GM19324 (cell line): ENCODE measurements around the gene CTBP2.

Source experiments
- ATAC-seq: cut with Tn5 transposase; IDR thresholded peaks from one replicate; pipeline ENCODE4 v1.9.1; 2021; ENCODE audit warnings: mild to moderate bottlenecking, moderate library complexity; ENCODE audit not compliant: unreplicated experiment, low FRiP score

CTBP2 gene

DNA sequence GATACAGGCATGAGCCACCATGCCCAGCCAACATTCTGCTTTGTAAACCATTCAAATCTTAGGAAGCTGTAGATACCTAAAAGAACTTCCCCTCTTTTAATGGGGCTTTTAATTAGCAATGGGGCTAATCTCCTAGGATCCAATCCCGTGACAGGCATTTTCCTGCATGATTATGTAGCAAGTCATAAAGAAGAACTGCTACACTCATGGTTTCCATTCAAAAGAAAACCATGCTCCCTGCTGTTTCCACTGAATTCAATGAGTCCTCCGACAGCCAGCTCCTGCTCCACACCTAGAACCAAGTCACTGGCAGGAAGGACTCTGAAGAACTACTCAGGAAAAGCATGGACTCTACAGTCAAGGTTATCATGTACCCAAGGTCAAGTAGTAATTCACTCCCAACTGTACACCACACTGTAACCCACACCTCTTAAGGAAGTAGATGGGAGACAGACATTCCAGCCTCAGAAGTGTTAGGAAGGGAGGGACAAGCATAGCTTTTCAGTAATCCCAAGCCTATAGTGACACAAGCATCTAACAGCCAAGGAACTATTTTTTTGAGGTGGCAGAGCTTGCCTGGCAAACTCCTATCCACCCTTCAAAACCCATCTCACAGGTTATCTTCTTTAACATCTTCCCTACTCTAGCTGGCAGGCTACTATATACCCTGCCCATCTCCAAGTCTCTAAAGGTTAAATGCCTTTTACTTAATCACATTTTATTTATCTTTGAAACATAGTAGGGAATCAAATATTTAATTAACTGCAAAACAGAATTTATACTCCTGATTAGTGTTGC, 47.5 kb downstream of the CTBP2 start:
- no peak for ATAC-seq

DNA sequence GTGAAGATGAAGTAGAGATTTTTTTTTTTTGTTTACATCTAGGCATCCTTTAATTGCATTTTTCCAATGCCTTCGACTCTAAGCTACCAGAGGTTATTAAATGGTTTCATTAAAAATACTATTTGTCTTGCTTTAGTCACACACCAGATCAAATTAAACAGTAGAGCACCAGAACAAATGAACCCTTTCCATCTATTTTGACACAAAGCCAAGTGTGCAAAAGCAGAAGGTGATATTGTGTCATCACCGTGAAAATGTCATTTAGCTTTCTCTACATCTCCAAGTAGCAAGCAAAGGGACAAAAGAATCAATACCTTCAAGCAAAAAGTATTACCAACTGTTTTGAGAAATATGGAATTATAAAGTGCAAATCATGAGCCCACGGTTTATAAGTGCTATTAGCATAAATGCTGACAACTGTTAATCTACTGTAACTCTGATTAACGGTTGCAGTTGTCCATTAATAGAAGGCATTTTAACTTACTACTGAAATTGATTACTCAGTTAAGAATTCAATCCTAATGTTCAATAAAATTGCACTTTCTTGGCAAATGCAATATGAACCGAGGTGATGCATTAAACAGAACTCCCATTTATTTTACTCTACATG, 49.1 kb downstream of the CTBP2 start:
- ATAC-seq, result no peak

DNA sequence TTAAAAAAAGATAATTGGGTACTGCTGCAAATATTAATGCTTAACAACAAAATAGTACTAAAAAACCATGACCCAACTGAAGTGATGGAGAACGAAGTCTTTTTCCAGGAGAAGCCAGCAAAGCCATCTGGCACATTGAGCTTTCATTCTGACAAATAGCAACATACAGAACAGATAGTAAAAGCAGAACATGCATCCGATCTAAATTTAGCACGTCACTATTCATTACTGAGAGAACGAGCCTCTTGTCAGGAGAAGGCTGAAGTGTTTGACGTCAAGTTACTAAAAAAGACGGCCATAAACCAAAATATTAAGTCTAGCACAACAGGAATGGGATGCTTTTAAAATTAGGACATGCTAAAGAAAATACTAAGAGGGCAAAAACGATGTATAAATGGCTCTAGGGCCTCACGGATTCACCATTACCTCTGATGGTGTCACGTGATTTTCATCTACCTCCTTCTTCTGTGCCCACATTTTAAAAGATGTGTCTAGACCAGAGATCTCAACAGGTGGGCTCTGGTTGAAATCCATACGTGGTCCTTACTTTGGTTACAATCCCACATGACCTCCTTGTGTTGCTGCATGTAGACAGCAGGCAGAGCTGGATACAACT, 52.3 kb downstream of the CTBP2 start:
- ATAC-seq, result no peak

DNA sequence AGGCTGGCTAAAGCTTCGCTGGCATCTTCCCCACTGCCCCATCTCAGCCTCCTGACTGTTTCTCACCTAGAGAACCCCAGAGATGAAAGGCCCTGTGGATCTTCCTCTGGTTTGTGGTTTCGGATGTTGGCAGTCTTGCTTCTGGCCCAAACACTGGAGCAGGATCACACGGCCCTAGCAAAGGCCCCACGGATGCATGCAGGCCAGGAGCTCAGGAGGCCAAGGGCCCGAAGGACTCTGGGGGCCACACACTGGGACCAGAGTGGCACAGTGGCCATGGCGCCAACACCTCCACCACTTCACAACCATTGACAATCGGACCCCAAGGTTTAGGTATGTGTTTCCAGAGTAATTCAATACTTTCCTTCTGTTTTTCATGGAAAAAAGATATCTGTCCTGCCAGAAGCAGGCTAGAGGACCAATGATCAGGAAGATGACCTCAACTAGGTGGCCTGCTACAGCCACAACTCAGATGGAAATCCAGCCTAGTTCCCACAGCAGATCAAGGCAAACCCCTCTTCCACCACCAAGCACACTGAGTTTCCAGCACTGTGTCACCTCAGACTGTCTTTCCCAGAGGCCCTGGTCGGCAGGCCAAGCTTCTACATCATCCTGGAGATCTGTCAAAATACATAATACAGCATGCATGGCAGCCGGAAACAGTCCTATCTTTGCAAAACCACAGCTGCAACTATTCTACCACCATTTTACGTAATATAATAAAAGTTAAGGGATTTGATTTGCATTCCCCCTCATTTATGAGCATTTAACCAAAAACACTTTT, 53.0 kb downstream of the CTBP2 start:
- no peak for ATAC-seq

DNA sequence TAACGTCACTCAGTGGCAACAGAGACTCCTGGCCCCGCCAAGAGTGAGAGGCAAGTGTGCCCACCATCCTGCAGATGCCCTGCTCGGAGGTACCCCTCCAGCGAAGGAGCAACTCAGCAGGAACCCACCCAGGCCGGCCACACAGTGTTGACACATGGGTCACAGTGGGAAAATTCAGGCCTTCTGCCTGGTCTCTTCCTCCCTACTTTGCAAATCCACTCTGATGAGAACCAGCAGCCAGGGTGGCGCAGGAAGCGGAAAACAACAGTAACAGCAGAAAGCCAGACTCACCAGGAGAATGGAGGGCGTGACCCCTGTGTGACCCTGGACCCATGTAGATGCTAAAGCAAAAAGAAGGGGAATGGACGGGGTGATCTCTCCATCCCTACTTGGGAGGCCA, 53.8 kb downstream of the CTBP2 start:
- no peak for ATAC-seq

DNA sequence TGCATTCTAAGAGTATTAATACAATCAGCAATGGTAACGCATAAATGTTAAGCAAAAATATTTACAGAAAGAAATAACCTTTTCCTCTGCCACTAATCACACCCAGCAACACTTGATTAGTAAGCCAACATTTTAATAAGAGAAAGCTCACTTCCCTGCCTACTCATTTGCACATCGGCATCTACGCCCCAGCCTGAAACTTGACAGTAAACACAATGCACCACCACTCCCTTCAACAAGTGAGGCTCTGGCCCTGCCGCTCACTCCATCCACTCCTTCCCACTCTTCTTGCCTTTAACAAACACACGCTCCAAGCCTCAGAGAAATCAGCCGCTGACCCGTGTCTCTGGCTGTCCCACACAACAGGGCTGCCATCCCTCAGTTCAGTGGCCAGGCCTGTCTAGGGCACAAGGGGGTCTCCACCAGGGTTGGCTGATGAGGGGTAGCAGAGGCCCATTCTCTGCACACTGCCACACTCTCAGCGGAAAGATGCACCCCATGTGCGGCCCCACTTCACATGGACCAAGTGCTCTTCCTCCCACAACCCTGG, 54.6 kb downstream of the CTBP2 start:
- no peak for ATAC-seq

DNA sequence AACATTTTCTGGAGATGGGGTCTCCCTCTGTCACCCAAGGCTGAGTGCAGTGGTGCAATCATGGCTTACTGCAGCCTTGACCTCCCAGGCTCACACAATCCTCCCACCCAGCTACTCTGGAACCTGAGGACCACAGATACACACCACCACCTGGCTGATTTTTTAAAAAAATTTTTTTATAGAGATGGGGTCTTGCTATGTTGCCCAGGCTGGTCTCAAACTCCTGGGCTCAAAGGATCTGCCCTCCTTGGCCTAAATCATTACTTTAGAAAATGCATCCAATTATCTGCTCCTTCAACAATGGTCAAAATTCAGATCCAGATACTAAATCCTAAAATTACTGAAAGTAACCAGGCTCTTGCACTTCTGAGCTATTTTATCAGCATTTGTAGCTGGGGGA, 55.2 kb downstream of the CTBP2 start:
- ATAC-seq, result no peak

DNA sequence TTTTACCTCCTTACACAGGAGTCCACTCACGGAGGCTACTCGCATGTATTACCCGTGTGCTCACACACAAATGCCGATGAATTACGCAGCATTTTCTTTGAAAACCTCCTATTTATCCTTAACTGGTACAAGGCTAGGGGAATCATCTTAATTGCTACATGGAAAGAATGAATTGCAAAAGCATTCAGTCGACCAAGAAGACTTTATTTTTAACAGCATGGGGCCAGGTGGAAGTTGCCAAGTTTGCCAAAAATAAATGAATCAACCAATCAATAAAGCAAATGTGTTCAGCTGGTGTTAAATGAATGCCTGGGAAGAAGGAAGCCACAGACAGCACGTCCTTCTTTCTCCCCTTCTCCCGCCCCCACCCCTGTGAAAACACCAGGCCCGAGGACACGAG, 55.8 kb downstream of the CTBP2 start:
- ATAC-seq, result no peak

DNA sequence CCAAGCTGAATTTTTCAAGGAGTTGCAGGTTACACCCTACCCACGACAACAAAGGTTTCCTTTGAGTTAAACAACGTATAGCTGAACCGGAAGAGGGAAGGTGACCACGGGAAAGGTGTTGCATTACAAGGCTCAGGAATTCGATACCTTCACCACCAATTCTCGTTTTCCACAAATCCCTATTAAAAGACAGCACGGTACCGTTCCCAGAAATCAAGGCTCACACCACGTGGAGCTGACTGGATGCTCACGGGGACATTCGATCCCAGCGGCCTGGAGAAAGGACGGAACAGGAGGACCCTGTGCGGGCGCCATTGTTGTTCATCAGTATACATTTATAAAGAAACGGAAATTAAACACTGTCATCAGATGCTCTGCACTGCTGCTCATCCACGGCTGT, 56.4 kb downstream of the CTBP2 start:
- no peak for ATAC-seq

DNA sequence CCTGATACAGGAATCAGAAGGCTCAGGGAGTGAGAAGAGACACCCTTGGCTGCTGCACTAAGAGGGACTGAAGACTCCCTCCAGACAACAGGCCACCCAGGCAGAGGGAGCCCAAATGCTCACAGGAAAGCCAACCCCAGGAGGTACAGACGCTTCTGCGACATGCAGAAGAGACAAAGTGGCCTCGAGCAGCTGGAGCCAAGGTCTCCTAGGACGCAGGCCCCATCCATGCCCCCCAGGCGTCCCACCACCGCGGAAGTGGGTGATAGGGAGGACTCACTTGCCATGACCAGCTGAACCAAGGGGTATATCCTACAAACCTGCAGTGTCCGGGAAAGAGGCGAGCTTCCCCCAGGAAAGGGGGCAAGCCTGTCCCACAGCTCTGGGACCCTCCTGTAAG, 56.9 kb downstream of the CTBP2 start:
- ATAC-seq, result no peak

DNA sequence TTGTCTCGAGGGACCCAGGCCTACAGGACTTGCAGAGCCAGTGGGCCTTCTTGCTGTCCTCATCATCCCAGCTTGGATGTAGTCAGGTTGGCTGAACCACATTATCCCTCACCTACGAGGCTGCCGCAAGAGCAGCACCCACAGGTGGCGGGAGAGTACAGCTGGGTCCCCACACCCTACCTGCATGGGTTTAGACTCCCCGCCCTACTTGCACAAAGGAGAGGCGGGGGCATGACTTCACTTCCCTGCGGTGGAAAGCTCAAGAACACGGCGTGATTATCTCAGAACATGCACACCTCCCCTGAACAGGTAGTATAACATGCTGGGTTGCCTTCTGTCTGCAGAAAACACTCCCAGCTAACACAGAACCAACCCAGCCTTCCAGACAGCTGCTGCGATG, 57.5 kb downstream of the CTBP2 start:
- ATAC-seq, result no peak

DNA sequence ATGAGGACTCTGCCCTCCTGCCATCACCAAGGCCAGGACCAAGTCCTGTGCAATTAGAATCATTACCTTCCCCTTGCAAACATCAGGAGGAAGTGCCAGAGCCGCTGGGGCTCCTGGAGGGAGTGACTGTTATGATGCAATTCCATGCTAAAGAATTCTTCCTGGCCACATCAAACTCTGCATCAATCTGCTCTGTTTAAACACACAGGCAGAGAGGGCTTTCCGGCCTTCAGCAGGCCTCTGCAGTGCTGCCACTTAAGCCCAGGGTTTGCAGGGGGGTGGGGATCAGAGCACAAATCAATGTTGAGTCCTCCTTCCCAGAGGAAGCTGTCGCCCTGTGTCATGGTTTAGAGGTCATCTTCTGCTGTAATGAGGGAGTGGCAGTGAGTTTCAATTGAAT, 58.1 kb downstream of the CTBP2 start:
- ATAC-seq, result no peak

DNA sequence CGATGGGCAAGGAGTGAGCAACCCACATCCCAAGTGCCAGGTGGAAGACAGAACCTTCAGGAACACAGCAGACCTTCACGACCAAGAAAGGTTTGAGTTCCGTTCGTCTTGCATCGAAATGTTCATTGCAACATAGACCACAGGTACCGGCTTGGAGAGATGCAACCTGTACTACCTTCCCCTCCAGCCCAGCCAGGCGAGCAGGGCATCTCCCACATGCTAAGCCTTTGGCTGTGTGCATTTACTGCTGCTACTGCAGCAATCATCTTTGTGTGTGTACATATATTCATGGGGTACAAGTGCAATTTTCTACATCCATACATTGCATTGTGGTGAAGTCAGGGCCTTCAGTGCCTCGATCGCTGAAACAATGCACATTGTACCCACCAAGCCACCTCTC, 58.8 kb downstream of the CTBP2 start:
- ATAC-seq, result no peak

DNA sequence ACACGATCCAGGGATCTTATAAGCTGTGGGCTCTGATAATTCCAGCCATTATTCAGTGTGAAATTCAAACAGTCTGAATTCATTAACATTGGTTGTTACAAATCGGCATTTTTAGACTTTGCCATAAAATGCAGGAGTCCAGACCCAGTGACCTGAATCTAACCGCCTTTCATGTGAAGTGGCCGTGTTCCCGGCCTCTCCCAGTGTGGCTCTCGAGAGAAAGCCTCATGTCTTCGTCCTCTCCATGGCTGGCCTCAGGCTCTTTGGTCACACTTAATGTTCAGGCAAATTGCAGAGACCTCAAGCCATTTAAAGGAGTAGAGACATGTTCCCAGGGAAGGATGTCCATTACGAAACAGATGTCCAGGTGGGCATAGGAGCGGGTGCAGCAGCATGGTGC, 59.3 kb downstream of the CTBP2 start:
- ATAC-seq, result no peak

DNA sequence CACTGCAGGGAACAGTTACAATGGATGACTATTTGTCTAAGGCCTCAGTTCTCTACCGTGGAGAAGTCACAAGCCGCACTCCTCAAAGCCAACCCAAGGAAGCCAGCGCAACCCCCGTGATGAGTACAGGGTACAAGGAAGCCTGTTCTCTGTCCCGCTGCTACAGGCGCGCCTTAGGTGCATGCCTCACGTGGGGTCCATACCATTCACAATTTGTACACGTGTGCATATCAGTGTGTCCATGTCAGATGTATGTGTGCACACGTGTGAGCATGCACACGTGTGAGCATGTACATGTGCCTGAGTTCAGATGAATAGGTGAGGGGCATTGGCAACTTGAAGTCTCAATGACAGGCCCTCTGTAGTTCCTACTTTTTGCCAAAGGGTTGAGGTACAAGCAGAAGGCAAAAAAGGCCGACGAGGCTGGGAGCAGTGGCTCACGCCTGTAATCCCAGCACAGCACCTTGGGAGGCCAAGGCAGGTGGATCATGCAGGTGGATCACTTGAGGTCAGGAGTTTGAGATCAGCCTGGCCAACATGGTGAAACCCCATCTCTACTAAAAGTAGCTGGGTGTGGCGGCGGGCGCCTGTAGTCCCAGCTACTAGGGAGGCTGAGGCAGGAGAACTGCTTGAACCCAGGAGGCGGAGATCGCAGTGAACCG, 62.8 kb downstream of the CTBP2 start:
- ATAC-seq, result no peak

DNA sequence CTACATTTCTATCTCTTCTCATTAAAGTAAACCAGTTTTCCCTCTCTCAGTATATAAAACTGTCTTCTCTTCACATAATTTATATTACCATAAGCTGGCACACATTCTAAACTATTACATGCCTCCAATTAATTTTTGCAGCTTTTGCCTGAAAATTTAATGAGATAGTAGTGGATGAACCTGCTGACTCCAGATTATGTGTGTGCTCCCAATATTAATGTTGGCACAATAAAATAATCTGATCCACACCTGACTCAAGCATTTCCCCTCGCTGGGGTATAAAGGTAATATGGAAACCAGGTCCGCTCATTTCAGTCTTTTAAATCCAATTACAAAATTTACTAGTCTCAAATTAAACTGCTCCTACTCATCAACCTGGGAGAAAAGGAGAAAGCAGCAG, 63.4 kb downstream of the CTBP2 start:
- no peak for ATAC-seq

DNA sequence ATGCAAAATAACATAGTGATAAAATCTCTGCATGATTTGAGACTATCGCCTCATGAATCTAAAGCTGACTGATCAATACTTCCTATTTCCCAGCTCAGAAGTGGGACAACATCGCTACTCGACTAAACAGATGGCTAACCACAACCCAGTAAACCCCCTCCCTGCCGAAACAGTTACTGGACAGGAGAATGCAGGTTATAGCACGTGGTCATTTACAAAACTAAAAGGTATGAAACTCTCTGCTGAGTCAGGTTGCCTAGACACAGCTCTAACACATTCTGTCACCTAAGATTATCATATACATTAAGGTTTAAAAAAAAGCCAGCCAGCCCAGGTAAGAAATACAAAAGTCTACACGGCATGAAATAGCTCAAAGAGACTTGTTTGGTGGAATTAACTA, 64.0 kb downstream of the CTBP2 start:
- ATAC-seq, result no peak

DNA sequence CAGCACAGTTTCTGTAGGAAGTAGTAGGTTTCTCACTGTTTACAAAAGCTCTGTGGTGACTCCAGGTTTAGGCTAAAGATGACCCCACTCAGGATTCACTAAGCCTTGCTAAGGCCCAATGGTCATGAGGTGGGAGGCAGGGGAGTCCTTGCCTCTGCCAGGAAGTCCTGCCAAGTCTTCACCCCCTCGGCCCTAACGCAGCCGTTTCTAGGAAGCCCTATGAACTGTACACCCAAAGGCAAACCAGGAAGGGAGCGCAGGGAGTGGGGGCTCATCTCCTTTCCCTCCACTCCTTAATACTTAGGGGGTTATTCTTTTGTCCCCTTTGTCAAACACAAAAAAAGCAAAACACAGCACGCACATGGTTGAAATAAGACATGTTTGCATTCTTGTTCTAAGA, 64.6 kb downstream of the CTBP2 start:
- ATAC-seq, result no peak

DNA sequence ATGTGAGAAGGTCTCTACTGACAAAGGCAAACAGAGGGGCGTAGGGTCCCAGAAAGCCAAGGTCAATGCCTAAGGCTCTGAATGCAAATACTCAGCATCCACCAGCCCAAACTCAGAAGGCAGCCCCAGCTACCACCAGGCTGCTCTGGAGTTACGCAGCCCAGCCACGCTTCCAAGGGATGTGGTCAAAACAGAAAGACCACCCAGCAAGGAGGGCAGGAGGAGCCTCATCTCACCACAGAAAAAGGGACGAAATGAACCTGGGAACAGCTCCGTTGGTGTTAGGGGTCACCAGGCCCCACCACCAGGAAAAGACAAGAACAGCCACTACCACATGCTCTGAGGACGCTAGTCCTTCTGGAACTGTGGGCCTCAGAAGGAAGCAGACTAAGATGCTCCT, 65.1 kb downstream of the CTBP2 start:
- ATAC-seq, result no peak

DNA sequence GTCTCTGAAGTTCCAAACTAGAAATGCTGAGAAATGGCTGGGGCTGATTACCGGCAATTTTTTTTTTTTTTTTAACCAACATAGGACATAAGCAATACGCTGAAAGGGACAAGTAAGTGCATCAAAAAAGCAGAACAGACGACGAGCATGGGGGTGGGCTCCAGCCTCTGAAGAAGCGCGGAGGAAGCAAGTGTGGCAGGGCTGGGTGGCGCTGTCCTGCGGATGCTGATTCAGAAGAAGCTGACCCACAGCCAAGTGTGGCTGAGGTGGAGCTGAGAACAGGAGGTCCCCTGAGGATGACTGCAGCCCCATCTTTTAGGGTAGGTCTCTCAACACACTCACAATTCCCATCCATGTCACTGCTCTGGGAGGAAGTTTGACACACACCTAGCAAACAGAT, 65.6 kb downstream of the CTBP2 start:
- no peak for ATAC-seq
